ENCODE measurements around the gene ETV6.

ETV6 gene

DNA sequence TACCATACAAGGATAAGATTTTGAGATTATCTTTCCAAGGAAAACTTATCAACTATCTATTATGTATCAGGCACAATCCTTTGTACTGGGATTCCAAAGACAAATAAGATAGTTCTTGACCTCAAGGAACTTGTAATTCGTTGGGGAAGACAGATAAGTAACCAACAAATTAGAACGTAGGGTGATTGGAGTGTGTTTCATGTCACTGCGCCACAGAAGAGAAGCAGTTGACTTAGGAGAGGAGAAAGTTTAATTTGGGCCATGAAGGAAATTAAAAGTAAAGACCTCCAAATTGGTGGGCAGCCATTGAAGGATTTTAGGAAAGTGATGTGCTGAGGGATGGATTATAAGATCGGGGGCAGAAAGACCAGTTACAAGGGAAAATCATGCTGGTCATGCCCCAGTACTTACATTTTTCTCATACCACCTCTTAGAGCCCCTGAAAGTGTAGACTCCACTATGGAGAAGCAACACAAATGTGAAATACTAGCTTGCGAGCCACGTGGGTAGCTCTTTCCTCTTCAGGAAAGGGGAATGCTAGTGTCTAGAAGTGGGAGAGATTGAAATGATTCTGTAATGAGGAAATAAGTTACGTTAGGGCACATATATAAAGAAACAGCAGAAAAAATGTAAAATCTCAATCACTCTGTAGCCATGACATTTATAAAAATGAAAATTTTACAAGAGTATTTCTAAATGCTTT is 148.7 kb downstream of the ETV6 start:
- DNase-seq = no peak
- Histone ChIP-seq H3K9me3 (ENCODE audit: severe bottlenecking) (no peaks in the 10 kb centered on the region), H3K4me3 (ENCODE audit: low read depth, low read length) (no peak overlapping the region), H3K27me3 (ENCODE audit: insufficient read depth, low read depth, severe bottlenecking) (no peaks in the 10 kb centered on the region), H3K27ac (no peak overlapping the region), H3K36me3 (no peaks in the 10 kb centered on the region)
- TF ChIP-seq, protein P1, sequence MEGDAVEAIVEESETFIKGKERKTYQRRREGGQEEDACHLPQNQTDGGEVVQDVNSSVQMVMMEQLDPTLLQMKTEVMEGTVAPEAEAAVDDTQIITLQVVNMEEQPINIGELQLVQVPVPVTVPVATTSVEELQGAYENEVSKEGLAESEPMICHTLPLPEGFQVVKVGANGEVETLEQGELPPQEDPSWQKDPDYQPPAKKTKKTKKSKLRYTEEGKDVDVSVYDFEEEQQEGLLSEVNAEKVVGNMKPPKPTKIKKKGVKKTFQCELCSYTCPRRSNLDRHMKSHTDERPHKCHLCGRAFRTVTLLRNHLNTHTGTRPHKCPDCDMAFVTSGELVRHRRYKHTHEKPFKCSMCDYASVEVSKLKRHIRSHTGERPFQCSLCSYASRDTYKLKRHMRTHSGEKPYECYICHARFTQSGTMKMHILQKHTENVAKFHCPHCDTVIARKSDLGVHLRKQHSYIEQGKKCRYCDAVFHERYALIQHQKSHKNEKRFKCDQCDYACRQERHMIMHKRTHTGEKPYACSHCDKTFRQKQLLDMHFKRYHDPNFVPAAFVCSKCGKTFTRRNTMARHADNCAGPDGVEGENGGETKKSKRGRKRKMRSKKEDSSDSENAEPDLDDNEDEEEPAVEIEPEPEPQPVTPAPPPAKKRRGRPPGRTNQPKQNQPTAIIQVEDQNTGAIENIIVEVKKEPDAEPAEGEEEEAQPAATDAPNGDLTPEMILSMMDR (IDR thresholded peaks at IDR 0.05; ENCODE audit: low read depth, low read length) = no peak

- Histone ChIP-seq H3K9me3 (ENCODE audit: severe bottlenecking) (no peaks in the 10 kb centered on the region), H3K27ac (no peak overlapping the region), H3K27me3 (ENCODE audit: insufficient read depth, low read depth, severe bottlenecking) (no peaks in the 10 kb centered on the region), H3K36me3 (no peaks in the 10 kb centered on the region), H3K4me3 (ENCODE audit: low read depth, low read length) (no peak overlapping the region)
- DNase-seq = no peak
- TF ChIP-seq, protein P1 (IDR thresholded peaks at IDR 0.05; ENCODE audit: low read depth, low read length) = no peak
These were observed 149.5 kb downstream of the ETV6 start for GRCh38 chr12:11798856-11799501.

DNA sequence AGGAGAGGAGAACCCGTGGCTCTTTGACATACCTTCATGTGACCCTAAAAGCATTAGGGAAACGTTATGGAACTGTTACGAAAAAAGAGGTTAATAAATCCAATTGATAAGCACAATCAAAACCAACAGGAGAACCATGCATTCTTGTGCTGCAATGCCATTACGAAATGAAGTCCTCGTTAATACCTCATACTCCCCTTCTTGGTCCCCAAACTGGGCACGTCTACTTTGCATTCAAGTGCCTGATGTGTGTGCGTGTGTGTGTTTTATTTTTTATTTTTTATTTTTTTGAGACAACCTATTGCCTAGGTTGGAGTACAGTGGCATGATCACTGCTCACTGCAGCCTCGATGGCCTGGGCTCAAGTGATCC is 150.0 kb downstream of the ETV6 start:
- DNase-seq = no peak
- no peak overlapping the region for H3K27ac ChIP-seq
- no peaks in the 10 kb centered on the region for H3K9me3 ChIP-seq (ENCODE audit: severe bottlenecking)
- no peaks in the 10 kb centered on the region for H3K27me3 ChIP-seq (ENCODE audit: insufficient read depth, low read depth, severe bottlenecking)
- TF ChIP-seq, protein P1 (IDR thresholded peaks at IDR 0.05; ENCODE audit: low read depth, low read length) = no peak
- H3K36me3 ChIP-seq = no peaks in the 10 kb centered on the region
- no peak overlapping the region for H3K4me3 ChIP-seq (ENCODE audit: low read depth, low read length)

GRCh38 chr12:11801643-11802042 is 152.2 kb downstream of the ETV6 start:
- no peaks in the 10 kb centered on the region for H3K9me3 ChIP-seq (ENCODE audit: severe bottlenecking)

GRCh38 chr12:11804130-11804529 is 154.7 kb downstream of the ETV6 start:
- Histone ChIP-seq H3K9me3 (ENCODE audit: severe bottlenecking) (no peaks in the 10 kb centered on the region), H3K27ac (no peak overlapping the region), H3K36me3 (no peaks in the 10 kb centered on the region)

More at GRCh38 chr12:11801643-11802042, 152.2 kb downstream of the ETV6 start:
- Histone ChIP-seq H3K27ac (no peak overlapping the region), H3K27me3 (ENCODE audit: insufficient read depth, low read depth, severe bottlenecking) (no peaks in the 10 kb centered on the region), H3K4me3 (ENCODE audit: low read depth, low read length) (no peak overlapping the region), H3K36me3 (no peaks in the 10 kb centered on the region)
- no peak for DNase-seq
- TF ChIP-seq, protein P1 (IDR thresholded peaks at IDR 0.05; ENCODE audit: low read depth, low read length) = no peak

More at GRCh38 chr12:11804130-11804529, 154.7 kb downstream of the ETV6 start:
- TF ChIP-seq, protein P1 (IDR thresholded peaks at IDR 0.05; ENCODE audit: low read depth, low read length) = no peak
- no peak for DNase-seq
- H3K27me3 ChIP-seq (ENCODE audit: insufficient read depth, low read depth, severe bottlenecking) = no peaks in the 10 kb centered on the region
- no peak overlapping the region for H3K4me3 ChIP-seq (ENCODE audit: low read depth, low read length)
